Liver (tissue), 9 donors: ENCODE results near the gene LRRC49. TPM values are rescaled to one million over a fixed set of nuclear protein-coding genes. Genes with fewer than 3 reads are reported as not detected.
"Not testable (repeated sequence)": the region's sequence is repeated elsewhere in the genome, so short reads cannot be mapped to it uniquely, and the experiment has no call there.

Source experiments
- DNase-seq: peaks from one replicate; pipeline ENCODE4 v3.0.0-alpha.2; 2017; ENCODE audit warnings: low spot score
- H3K27ac ChIP-seq, 2 donors: one replicate each; pipeline ENCODE4 v1.7.0; 2013; ENCODE audit warnings: inconsistent platforms in 2 of 2, low read length in 2 of 2, control low read depth in 1 of 2, low read depth in 1 of 2, mild to moderate bottlenecking in 1 of 2
- H3K27me3 ChIP-seq, 4 donors: one replicate each; pipeline versions ENCODE4 v1.6.1 to v1.7.0; 2013; ENCODE audit warnings: low read length in 3 of 4, inconsistent platforms in 1 of 4, mild to moderate bottlenecking in 1 of 4, moderate library complexity in 1 of 4; ENCODE audit not compliant: control insufficient read depth in 4 of 4, insufficient read depth in 4 of 4
- H3K36me3 ChIP-seq, 4 donors: one replicate each; pipeline versions ENCODE4 v1.6.1 to v1.7.0; 2013; ENCODE audit warnings: low read length in 3 of 4, mild to moderate bottlenecking in 3 of 4, low read depth in 1 of 4, moderate library complexity in 1 of 4; ENCODE audit not compliant: control insufficient read depth in 4 of 4, insufficient read depth in 3 of 4
- H3K4me1 ChIP-seq, 4 donors: one replicate each; pipeline versions ENCODE4 v1.6.1 to v1.7.0; 2013; ENCODE audit warnings: low read length in 3 of 4, mild to moderate bottlenecking in 3 of 4, moderate library complexity in 1 of 4; ENCODE audit not compliant: control insufficient read depth in 4 of 4, insufficient read depth in 4 of 4
- H3K4me3 ChIP-seq, 3 donors: one replicate each; pipeline versions ENCODE4 v1.6.1 to v1.7.0; 2013; ENCODE audit warnings: low read length in 3 of 3, control low read depth in 1 of 3, low read depth in 1 of 3, mild to moderate bottlenecking in 1 of 3
- H3K9ac ChIP-seq, 2 donors: one replicate each; pipeline ENCODE4 v1.7.0; 2013; ENCODE audit warnings: low read length in 2 of 2, mild to moderate bottlenecking in 2 of 2, moderate library complexity in 2 of 2, control low read depth in 1 of 2, low read depth in 1 of 2
- H3K9me3 ChIP-seq, 4 donors: one replicate each; pipeline versions ENCODE4 v1.6.1 to v1.7.0; 2013; ENCODE audit warnings: low read length in 3 of 4; ENCODE audit not compliant: control insufficient read depth in 4 of 4
- EGR1 ChIP-seq, 2 donors: IDR thresholded peaks; 2 replicates each; pipeline ENCODE4 v1.6.1; 2016 to 2018; ENCODE audit warnings: antibody characterized with exemption in 2 of 2, low read depth in 2 of 2
- FOXA1 ChIP-seq: IDR thresholded peaks from 2 replicates; pipeline ENCODE4 v1.6.1; 2016; ENCODE audit warnings: antibody characterized with exemption
- GABPA ChIP-seq, 2 donors: IDR thresholded peaks in 1 of 2; conservative IDR thresholded peaks in 1 of 2; 2 replicates each; pipeline ENCODE4 v1.6.1; 2016; ENCODE audit warnings: antibody characterized with exemption in 2 of 2, mild to moderate bottlenecking in 1 of 2, moderate library complexity in 1 of 2
- HNF4G ChIP-seq: IDR thresholded peaks from 2 replicates; pipeline ENCODE4 v1.6.1; 2016; ENCODE audit warnings: antibody characterized with exemption
- NR2F2 ChIP-seq: IDR thresholded peaks from 2 replicates; pipeline ENCODE4 v1.6.1; 2016; ENCODE audit warnings: antibody characterized with exemption
- RAD21 ChIP-seq, 2 donors: IDR thresholded peaks; 2 replicates each; pipeline ENCODE4 v1.6.1; 2016; ENCODE audit warnings: antibody characterized with exemption in 2 of 2, mild to moderate bottlenecking in 2 of 2
- RXRA ChIP-seq, 2 donors: IDR thresholded peaks; 2 replicates each; pipeline ENCODE4 v1.6.1; 2017 to 2018; ENCODE audit warnings: antibody characterized with exemption in 2 of 2, mild to moderate bottlenecking in 1 of 2
- SP1 ChIP-seq: IDR thresholded peaks from 2 replicates; pipeline ENCODE4 v1.6.1; 2018; ENCODE audit warnings: antibody characterized with exemption, mild to moderate bottlenecking
- TAF1 ChIP-seq: conservative IDR thresholded peaks from 2 replicates; pipeline ENCODE4 v1.6.1; 2016; ENCODE audit warnings: antibody characterized with exemption, mild to moderate bottlenecking
- YY1 ChIP-seq: IDR thresholded peaks from 2 replicates; pipeline ENCODE4 v1.6.1; 2016; ENCODE audit warnings: antibody characterized with exemption, mild to moderate bottlenecking
- WGBS: extraction: QIAGEN DNeasy Blood & Tissue Kit; methylation state at CpG from one replicate; pipeline ENCODE4 v1.1.7; 2013; 5-methylcytosine and 5-hydroxymethylcytosine counted together
- polyA plus RNA-seq, 2 donors: library from polyadenylated mRNA; stranded (reverse) in 1 of 2; unstranded in 1 of 2; fragments of 200-250 nt in 1 of 2; fragments of >200 nt in 1 of 2; fragmentation: Nextera tagmentation in 1 of 2; extraction: Ambion mirVana in 1 of 2; gene quantifications; one replicate each; pipeline versions ENCODE4 v1.2.1 to v1.2.3, GENCODE V29; 2013 to 2015
- total RNA-seq, 2 donors: library from RNA; depleted of rRNA; stranded (reverse); fragments of >200 nt; gene quantifications; one replicate each; pipeline ENCODE4 v1.2.3, GENCODE V29; 2014
- TF ChIP-seq, protein P1 (sequence below): IDR thresholded peaks from 2 replicates; pipeline ENCODE4 v1.6.1; 2016; ENCODE audit warnings: antibody characterized with exemption, mild to moderate bottlenecking
- TF ChIP-seq, protein P2 (sequence below): fragments of 150-350 bp; IDR thresholded peaks from 2 replicates; pipeline ENCODE4 v1.5.1; 2017; ENCODE audit warnings: improper control_type of control experiment, low read depth, low read length; ENCODE audit not compliant: missing input control
- TF ChIP-seq, protein P3 (sequence below): IDR thresholded peaks from 2 replicates; pipeline ENCODE4 v1.6.1; 2016; ENCODE audit warnings: antibody characterized with exemption
- donor health status: healthy.
- donor health status: healthy.
- donor health status: healthy.
- donor health status: healthy.
- donor health status: healthy.

The LRRC49 gene
- total and polyA plus RNA-seq, 4 donors: 0.20 to 1.1 (median 0.31) TPM

DNA sequence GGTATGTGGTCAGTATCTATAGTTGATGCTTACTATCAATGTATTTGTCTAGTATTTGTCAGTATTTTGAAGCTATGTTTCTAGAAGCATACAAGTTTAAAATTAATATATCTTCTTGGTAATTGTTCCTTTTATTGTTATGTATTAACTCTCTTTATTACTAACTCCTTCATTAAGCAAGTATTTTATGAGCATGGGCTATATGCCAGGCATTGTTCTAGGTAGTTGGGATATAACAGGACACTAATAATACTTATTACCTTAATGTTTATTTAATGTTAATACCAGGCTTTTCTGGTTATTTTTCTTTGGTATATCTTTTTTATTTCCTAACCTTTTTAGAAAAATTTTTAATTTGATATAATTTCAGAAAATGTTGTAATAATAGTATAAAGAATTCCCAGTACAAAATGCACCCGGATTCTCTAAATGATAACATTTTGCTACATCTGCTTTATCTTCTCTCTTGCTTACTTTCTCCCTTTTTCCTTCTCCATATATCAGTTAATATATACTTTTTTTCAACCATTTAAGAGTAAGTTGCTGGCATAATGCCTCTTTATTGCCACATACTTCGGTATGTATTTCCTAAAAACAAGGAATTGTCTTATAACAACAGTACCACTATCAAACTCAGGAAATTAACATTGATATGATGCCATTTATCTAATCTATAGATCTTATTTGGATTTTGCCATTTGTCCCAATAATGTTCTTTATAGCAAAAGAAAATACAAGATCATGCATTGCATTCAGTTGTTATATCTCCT lies 30.9 kb downstream of the LRRC49 start (continued):
- TF ChIP-seq, protein P1, sequence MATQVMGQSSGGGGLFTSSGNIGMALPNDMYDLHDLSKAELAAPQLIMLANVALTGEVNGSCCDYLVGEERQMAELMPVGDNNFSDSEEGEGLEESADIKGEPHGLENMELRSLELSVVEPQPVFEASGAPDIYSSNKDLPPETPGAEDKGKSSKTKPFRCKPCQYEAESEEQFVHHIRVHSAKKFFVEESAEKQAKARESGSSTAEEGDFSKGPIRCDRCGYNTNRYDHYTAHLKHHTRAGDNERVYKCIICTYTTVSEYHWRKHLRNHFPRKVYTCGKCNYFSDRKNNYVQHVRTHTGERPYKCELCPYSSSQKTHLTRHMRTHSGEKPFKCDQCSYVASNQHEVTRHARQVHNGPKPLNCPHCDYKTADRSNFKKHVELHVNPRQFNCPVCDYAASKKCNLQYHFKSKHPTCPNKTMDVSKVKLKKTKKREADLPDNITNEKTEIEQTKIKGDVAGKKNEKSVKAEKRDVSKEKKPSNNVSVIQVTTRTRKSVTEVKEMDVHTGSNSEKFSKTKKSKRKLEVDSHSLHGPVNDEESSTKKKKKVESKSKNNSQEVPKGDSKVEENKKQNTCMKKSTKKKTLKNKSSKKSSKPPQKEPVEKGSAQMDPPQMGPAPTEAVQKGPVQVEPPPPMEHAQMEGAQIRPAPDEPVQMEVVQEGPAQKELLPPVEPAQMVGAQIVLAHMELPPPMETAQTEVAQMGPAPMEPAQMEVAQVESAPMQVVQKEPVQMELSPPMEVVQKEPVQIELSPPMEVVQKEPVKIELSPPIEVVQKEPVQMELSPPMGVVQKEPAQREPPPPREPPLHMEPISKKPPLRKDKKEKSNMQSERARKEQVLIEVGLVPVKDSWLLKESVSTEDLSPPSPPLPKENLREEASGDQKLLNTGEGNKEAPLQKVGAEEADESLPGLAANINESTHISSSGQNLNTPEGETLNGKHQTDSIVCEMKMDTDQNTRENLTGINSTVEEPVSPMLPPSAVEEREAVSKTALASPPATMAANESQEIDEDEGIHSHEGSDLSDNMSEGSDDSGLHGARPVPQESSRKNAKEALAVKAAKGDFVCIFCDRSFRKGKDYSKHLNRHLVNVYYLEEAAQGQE: no peak
- TF ChIP-seq YY1 (no peak), RXRA (IDR thresholded peaks at IDR 0.05) (no peak), FOXA1 (no peak)

DNA sequence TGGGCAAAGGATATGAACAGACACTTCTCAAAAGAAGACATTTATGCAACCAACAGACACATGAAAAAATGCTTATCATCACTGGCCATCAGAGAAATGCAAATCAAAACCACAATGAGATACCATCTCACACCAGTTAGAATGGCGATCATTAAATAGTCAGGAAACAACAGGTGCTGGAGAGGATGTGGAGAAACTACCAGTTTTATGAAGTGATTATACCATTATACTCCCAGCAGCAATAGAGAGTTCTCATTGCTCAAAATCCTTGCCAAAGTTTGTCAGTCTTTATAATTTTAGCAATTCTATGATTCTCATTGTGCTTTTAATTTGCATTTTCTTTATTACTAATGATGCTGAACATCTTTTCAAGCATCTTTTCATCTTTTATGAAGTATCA lies 34.3 kb downstream of the LRRC49 start:
- H3K9ac ChIP-seq, H3K27ac ChIP-seq, H3K27me3 ChIP-seq, H3K4me1 ChIP-seq, H3K9me3 ChIP-seq, H3K36me3 ChIP-seq, DNase-seq, H3K4me3 ChIP-seq: not testable (repeated sequence)
- WGBS: 65% methylated on average over 1 of the region's 1 CpG

DNA sequence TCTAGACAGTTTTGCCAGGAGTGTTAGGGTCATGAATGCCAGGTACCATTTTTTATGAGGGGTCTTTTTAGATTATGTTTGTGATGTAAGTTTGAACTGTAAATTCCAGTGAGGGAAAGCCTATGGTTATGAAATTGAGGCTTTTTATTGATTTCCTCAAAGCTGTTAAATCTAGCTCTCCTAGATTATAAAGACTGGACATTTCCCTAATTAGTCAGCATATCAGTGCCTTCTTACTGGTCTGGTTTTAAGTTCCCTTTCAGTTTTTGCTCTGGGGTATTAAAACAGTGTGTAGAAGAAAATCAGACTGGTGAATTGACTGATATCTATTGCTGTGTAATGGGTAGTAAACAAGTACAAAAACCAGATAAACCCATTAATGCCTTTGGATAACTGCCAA lies 39.2 kb downstream of the LRRC49 start:
- Histone ChIP-seq H3K36me3 (no peaks in the 10 kb centered on the region), H3K27me3 (no peaks in the 10 kb centered on the region), H3K4me1 (no peaks in the 10 kb centered on the region), H3K4me3 (no peak overlapping the region), H3K9ac (no peak overlapping the region), H3K27ac (no peak overlapping the region), H3K9me3 (no peaks in the 10 kb centered on the region)
- no peak for TF ChIP-seq RAD21 (IDR thresholded peaks at IDR 0.05)
- TF ChIP-seq EGR1 (IDR thresholded peaks at IDR 0.05; ENCODE audit: low read depth in 2 of 2): no peak
- DNase-seq: no peak

DNA sequence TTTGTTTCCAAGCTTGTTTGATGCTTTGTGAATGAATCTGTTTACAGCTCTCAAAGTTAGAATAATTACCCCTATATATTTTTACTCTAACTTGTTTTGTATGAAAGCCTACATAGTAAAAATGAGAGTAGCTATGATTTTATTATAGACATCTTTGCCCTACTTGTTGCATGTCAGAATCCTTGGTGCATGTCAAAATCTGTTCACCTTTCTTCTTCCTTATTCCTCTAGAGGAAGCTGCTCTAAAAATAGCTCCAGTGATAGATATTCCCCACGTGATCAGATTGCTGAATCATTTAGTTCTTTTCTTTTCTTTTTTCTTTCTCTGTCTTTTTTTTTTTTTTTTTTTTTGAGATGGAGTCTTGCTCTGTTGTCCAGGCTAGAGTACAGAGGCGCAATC lies 39.8 kb downstream of the LRRC49 start:
- Histone ChIP-seq H3K27me3 (no peaks in the 10 kb centered on the region), H3K9ac (no peak overlapping the region), H3K4me3 (no peak overlapping the region), H3K36me3 (no peaks in the 10 kb centered on the region), H3K27ac (no peak overlapping the region), H3K4me1 (no peaks in the 10 kb centered on the region), H3K9me3 (no peaks in the 10 kb centered on the region)
- TF ChIP-seq, protein P2, sequence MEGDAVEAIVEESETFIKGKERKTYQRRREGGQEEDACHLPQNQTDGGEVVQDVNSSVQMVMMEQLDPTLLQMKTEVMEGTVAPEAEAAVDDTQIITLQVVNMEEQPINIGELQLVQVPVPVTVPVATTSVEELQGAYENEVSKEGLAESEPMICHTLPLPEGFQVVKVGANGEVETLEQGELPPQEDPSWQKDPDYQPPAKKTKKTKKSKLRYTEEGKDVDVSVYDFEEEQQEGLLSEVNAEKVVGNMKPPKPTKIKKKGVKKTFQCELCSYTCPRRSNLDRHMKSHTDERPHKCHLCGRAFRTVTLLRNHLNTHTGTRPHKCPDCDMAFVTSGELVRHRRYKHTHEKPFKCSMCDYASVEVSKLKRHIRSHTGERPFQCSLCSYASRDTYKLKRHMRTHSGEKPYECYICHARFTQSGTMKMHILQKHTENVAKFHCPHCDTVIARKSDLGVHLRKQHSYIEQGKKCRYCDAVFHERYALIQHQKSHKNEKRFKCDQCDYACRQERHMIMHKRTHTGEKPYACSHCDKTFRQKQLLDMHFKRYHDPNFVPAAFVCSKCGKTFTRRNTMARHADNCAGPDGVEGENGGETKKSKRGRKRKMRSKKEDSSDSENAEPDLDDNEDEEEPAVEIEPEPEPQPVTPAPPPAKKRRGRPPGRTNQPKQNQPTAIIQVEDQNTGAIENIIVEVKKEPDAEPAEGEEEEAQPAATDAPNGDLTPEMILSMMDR: no peak
- TF ChIP-seq, protein P3, sequence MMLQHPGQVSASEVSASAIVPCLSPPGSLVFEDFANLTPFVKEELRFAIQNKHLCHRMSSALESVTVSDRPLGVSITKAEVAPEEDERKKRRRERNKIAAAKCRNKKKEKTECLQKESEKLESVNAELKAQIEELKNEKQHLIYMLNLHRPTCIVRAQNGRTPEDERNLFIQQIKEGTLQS: no peak
- TF ChIP-seq GABPA (IDR thresholded peaks at IDR 0.05 in 1 of 2, conservative IDR thresholded peaks at IDR 0.05 in 1 of 2) (no peak), HNF4G (no peak), SP1 (no peak), YY1 (no peak), FOXA1 (no peak), NR2F2 (no peak), TAF1 (no peak)
- no peak for DNase-seq
- WGBS: 80% methylated on average over 2 of the region's 2 CpGs
